Fibroblast of the aortic adventitia (primary cell): ENCODE results near the gene PPP1R13B. TPM values are rescaled to one million over a fixed set of nuclear protein-coding genes. Genes with fewer than 3 reads are reported as not detected.

Source experiments
- DNase-seq: peaks from one replicate; pipeline ENCODE4 v3.0.0-alpha.2; 2010; ENCODE audit warnings: low read depth
- H3K4me3 ChIP-seq: 2 replicates; pipeline ENCODE4 v1.5.1; 2011; ENCODE audit warnings: low read depth, mild to moderate bottlenecking, control low read depth, low read length, moderate library complexity
- CTCF ChIP-seq: IDR thresholded peaks from 2 replicates; pipeline ENCODE4 v1.5.1; 2011; ENCODE audit warnings: mild to moderate bottlenecking, low read length, control low read depth, inconsistent platforms; ENCODE audit not compliant: insufficient read depth
- total RNA-seq: library from RNA; depleted of rRNA; stranded (reverse); fragments of >200 nt; gene quantifications from 2 replicates; pipeline ENCODE4 v1.2.3, GENCODE V29; 2012; ENCODE audit warnings: low replicate concordance

The PPP1R13B gene
- total RNA-seq, 1 donor = 1.2 TPM

- DNase-seq = no peak
- H3K4me3 ChIP-seq = no peak overlapping the region
- no peak for TF ChIP-seq CTCF
Observed at GRCh38 chr14:103713304-103714062, 133.9 kb downstream of the PPP1R13B start.

GRCh38 chr14:103712633-103713247, 134.6 kb downstream of the PPP1R13B start:
- no peak for DNase-seq
- TF ChIP-seq CTCF = no peak
- H3K4me3 ChIP-seq = no peak overlapping the region

GRCh38 chr14:103711516-103712431, 135.6 kb downstream of the PPP1R13B start:
- H3K4me3 ChIP-seq = no peak overlapping the region
- no peak for TF ChIP-seq CTCF

GRCh38 chr14:103710771-103711377, 136.5 kb downstream of the PPP1R13B start:
- TF ChIP-seq CTCF = no peak
- no peak overlapping the region for H3K4me3 ChIP-seq
- DNase-seq = no peak

More at GRCh38 chr14:103711516-103712431, 135.6 kb downstream of the PPP1R13B start:
- DNase-seq = peak; percentile 43

GRCh38 chr14:103709814-103710213, 137.6 kb downstream of the PPP1R13B start:
- DNase-seq = no peak
- H3K4me3 ChIP-seq = no peak overlapping the region
- TF ChIP-seq CTCF = no peak

- DNase-seq = no peak
- TF ChIP-seq CTCF = no peak
- H3K4me3 ChIP-seq = no peak overlapping the region
Observed at GRCh38 chr14:103708750-103709187, 138.6 kb downstream of the PPP1R13B start.
